Stimulated activated CD4-positive, alpha-beta T cell treated with anti-CD3 and anti-CD28 coated beads, Interleukin-4, amount 100 ng/mL, for 1 hour (primary cell): ENCODE results near the gene KCNJ14.

ENCODE experiments used
- DNase-seq: peaks from one replicate; pipeline ENCODE4 v3.0.0-alpha.2; 2020

KCNJ14 gene

GRCh38 chr19:48489608-48490216 lies 34.3 kb downstream of the KCNJ14 start:
- DNase-seq: peak; percentile 84

- DNase-seq: peak; percentile 51
Measured at GRCh38 chr19:48490981-48491792, 35.8 kb downstream of the KCNJ14 start.

GRCh38 chr19:48491793-48492123 lies 36.4 kb downstream of the KCNJ14 start:
- no peak for DNase-seq

GRCh38 chr19:48492925-48493717 lies 37.7 kb downstream of the KCNJ14 start:
- peak; percentile 80 for DNase-seq

- no peak for DNase-seq
Measured at GRCh38 chr19:48493718-48494401, 38.5 kb downstream of the KCNJ14 start.

DNA sequence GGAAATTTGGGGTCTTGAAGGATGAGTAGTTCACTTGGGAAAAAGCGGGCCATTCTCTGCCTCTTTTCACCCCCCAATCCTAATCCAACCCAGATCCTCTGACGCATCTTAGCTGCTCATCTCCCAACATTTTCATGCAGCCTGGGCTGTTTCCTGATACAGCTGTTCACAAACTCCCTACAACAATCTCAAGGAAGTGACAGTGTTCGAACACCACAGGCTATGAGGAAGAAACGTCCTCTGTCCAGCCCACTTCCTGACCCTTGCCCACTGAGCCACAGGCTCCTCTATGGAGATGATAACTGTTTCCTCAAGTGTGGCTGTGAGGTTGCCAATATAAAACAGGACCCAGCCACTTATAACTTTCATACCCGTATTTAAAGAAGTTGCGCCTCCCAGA lies 40.0 kb downstream of the KCNJ14 start:
- DNase-seq: no peak

DNA sequence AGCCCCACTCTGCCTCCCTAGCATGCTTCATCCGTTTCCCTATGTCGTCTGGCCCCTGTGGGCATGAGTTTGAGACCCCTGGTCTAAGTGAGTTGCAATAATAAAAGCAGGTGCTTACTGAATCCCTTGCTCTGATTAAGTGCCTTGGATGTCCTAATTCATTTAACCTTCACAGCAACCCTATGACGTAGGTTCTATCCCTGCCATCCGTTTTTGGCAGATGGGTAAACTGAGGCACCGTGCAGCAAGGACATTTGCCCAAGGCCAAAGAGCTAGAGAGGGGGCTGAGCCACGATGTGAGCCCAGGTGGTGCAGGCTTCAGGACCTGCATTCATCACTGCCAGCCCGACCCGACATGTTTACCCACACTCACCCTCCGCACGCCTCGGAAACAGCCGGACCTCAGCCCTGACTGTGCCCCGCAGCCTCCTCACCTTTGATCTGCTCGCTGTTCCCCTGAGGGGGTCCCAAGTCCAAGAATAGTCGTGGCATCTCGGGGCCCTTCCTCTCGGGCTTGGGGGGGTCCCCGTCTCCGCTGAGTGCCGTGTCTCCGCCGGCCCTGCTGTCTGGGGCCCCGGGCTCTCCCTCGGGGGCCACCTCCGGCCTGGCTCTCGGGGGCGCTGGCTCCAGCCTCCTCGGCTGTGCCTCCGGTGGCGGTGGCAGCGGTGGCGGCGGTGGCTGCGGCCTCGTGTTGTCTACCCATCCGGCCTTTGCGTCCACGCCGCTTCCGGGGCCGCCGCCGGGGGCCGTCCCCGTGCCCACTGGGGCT lies 41.8 kb downstream of the KCNJ14 start:
- no peak for DNase-seq

DNA sequence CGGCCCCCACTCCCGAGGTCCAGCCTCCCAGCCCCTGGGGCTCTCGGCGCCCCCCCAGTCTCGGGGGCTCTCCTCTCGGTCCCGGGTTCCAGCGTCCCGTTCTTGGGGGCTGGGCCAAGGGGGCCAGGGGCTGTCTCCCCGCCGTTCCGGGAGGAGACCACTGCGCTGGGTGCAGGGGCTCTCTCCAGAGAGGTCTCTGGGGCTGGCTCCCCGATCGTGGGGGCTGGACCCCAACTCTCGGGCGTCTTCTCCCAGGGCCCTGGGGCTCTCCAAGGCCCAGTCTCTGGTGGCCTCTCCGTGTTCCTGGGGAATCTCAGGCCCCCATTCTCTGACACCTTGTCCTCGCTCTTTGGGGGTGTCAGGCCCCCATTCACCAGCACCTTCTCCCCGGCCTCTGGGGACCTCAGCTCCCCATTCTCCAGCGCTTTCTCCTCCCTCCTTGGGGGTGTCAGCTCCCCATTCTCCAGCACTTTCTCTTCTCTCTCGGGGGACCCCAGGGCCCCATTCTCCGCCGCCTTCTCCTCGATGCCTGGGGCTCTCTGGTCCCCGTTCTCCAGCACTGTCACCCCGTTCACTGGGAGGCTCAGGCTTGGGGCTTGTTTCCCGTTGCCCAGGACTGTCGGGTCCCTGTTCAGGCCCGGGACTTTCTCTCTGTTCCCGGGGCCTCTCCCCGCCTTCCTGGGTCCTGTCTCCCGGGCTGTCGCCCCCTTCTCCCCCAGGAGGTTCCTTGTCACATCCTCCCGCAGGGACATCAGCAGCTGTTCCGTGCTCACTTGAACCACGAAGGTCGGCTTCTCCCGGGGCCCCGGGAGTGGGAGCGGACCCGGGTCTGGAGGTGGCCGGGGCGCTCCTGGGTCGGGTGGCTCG lies 42.6 kb downstream of the KCNJ14 start:
- DNase-seq: no peak

DNA sequence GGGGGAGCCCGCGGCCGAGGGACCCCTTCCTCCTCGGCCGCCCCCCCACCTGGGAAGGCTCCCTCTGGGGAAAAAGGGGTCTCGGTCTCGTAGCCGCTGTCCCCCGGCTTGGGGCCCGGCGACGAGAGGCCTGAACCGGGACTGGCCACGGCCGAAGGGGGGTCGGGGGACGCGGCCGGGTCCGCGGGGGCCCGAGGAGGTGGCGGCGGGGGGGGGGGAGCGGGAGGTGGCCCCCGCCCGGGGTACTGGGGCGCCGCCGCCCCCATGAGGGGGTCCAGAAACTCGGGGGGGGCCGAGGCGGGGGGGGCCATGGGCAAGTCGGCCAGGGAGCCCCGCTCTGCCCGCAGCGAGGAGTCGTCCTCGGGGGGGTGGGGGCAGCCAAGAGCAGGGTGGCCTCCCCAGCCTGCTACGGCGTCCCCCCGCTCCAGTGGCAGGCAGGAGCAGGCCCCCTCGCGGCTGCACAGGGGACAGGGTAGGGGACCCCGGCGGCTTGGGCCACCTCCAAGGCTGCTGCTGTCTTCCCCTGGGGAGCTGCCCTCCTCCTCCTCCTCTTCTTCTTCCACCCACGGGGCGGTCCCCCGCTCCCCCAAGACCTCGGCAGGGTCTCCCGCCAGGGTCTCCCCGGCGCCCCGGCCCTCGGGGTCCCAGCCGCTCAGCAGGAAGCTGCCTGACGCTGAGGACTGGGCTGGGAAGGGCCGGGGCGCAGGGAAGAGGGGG lies 43.4 kb downstream of the KCNJ14 start:
- DNase-seq: no peak

GRCh38 chr19:48499316-48500090 lies 44.1 kb downstream of the KCNJ14 start:
- DNase-seq: no peak

- DNase-seq: no peak
Measured at GRCh38 chr19:48500830-48501493, 45.6 kb downstream of the KCNJ14 start.

DNA sequence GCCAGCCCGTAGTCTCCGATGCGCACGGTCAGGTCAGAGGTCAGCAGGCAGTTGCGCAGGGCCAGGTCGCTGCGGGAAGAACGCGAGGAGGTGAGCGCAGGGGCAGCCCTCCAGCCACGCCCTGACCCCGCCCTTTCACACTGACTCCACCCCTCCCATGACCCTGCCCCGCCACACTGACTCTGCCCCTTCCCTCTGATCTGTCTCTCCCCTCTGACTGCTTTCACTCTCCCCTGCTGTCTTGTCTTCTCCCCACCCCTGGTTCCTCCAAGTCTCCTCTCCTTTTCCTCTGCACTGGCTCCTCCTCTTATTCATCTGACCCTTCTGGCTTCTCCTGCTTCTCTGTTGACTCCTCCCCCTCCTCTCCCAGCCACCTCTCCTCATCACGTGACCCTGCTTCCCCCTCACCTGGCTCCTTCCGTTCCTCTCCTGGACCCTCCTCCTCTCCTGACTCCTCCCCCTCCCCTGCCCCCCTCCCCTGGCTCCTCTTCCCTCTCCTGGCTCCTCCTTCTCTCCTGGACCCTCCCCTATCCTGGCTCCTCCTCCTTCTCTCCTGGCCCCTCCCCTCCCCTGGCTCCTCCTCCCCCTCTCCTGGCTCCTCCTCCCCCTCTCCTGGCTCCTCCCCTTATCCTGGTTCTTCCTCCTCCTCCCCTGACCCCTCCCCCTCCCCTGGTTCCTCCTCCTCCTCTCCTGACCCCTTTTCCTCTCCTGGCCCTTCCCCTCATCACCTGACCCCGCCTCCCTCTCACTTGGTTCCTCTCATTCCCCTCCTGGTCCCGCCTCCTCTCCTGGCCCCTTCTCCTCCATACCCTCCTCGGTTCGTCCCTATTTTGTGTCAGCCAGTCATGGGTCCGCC lies 46.3 kb downstream of the KCNJ14 start:
- DNase-seq: peak; percentile 57

DNA sequence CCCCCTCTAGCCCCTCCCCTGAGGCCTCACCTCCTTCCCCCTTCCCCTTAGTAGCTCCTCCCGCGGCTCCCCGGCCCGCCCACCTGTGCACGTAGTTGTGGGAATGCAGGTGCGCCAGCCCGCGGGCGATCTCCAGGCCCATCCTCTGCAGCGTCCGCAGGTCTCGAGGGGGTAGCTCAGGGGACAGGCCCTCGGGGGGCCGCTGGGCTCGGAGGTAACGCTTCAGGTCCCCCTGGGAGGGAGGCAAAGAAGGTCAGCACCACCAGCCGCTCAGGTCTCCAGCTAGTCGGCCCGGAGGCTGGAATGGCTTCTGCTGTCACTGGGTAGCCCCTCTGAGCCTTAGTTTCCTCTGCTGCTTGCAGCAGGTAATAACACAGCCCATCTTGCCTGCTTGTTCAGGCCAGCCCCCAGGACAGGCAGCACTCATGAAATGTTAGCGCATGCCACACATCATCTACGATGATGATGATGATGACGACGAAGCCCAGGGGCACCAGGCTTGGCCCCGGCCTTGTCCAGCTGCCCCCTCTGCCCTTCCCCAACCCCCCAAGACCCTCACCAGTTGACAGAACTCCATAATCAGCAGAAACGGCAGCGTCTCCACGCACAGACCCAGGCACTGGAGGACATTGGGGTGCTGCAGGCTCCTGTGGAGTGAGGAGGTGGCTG lies 47.1 kb downstream of the KCNJ14 start:
- peak; percentile 72 for DNase-seq

- no peak for DNase-seq
Measured at GRCh38 chr19:48506138-48506733, 50.9 kb downstream of the KCNJ14 start.

DNA sequence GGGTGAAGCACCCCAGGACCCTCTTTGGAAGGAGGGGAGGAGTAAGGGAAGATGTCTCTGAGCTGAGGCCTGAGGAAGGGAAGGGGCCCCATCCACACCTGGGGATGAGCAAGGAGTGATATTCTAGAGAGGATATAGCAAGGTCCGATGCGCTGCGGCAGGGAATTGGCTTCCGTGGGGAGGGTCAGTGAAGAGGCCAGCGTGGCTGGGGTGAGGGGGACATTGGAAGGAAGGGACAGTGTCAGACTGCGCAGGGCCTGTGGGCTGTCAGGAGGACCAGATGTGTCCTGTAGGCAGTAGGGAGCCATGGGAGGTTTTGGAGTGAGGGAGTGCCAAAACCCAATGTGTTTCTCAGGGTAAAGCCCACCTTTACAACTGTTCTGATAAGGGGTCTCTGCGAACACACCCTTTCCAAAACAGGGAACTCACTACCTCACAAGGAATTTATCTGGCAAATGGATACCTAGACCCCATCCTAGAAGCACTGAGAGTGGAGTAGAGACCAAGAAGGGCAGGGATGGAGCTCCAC lies 52.6 kb downstream of the KCNJ14 start:
- no peak for DNase-seq

- DNase-seq: no peak
Measured at GRCh38 chr19:48508729-48509411, 53.5 kb downstream of the KCNJ14 start.
